Measurements from ENCODE around the gene MSL1.

MSL1 gene

GRCh38 chr17:40121181-40122135, at the start of gene MSL1:
MSL1 (plus strand) TSS chr17:40121971; CDS start chr17:40122613, 642 bp downstream.
- peak; percentile 48 for DNase-seq

GRCh38 chr17:40072040-40072734, 49.6 kb upstream of the MSL1 start:
- DNase-seq, result peak; percentile 86

GRCh38 chr17:40072735-40073346, 48.9 kb upstream of the MSL1 start:
- no peak for DNase-seq

GRCh38 chr17:40073454-40074174, 48.2 kb upstream of the MSL1 start:
- DNase-seq, result no peak

- DNase-seq, result no peak
Observed at GRCh38 chr17:40074175-40074512, 47.6 kb upstream of the MSL1 start.

GRCh38 chr17:40074871-40075200, 46.9 kb upstream of the MSL1 start:
- DNase-seq, result no peak

GRCh38 chr17:40075201-40075941, 46.4 kb upstream of the MSL1 start:
- DNase-seq, result peak; percentile 72

GRCh38 chr17:40075942-40076498, 45.8 kb upstream of the MSL1 start:
- no peak for DNase-seq

- no peak for DNase-seq
Observed at GRCh38 chr17:40076591-40076990, 45.2 kb upstream of the MSL1 start.

GRCh38 chr17:40079545-40079944, 42.2 kb upstream of the MSL1 start:
- DNase-seq, result no peak

GRCh38 chr17:40084477-40084876, 37.3 kb upstream of the MSL1 start:
- no peak for DNase-seq

GRCh38 chr17:40086150-40087044, 35.4 kb upstream of the MSL1 start:
- DNase-seq, result peak; percentile 37

- no peak for DNase-seq
Observed at GRCh38 chr17:40087049-40087794, 34.5 kb upstream of the MSL1 start.

GRCh38 chr17:40087903-40088718, 33.7 kb upstream of the MSL1 start:
- DNase-seq, result no peak

GRCh38 chr17:40089077-40089895, 32.5 kb upstream of the MSL1 start:
- no peak for DNase-seq

- DNase-seq, result peak; percentile 44
Observed at GRCh38 chr17:40090237-40091119, 31.3 kb upstream of the MSL1 start.

GRCh38 chr17:40091691-40092397, 29.9 kb upstream of the MSL1 start:
- DNase-seq, result no peak
